Measurements from ENCODE around the gene SUN5. TPM values are rescaled to one million over a fixed set of nuclear protein-coding genes. Genes with fewer than 3 reads are reported as not detected.
"Not testable (repeated sequence)": the region's sequence is repeated elsewhere in the genome, so short reads cannot be mapped to it uniquely, and the experiment has no call there.

The SUN5 gene
- total RNA-seq, 1 donor from 2014 or later = not detected

- TF ChIP-seq CTCF (IDR thresholded peaks at IDR 0.05; ENCODE audit: unreplicated experiment) = no peak
- Mint-ChIP-seq H3K27ac (no peak overlapping the region), H3K36me3 (ENCODE audit: insufficient read depth) (no peaks in the 10 kb centered on the region), H3K27me3 (peaks cover 3% of the 10 kb centered on the region), H3K9me3 (ENCODE audit: low read depth) (no peaks in the 10 kb centered on the region), H3K4me1 (ENCODE audit: low read depth) (peaks cover 4% of the 10 kb centered on the region), H3K4me3 (ENCODE audit: low read depth) (no peak overlapping the region)
- DNase-seq (ENCODE audit: low spot score, unreplicated experiment) = no peak
Observed at GRCh38 chr20:32965581-32966373, 38.5 kb downstream of the SUN5 start.

- H3K4me3 Mint-ChIP-seq (ENCODE audit: low read depth) = no peak overlapping the region
- no peak overlapping the region for H3K27ac Mint-ChIP-seq
- H3K36me3 Mint-ChIP-seq (ENCODE audit: insufficient read depth) = no peaks in the 10 kb centered on the region
- TF ChIP-seq CTCF (IDR thresholded peaks at IDR 0.05; ENCODE audit: unreplicated experiment) = no peak
- H3K4me1 Mint-ChIP-seq (ENCODE audit: low read depth) = peaks cover 4% of the 10 kb centered on the region
- no peaks in the 10 kb centered on the region for H3K9me3 Mint-ChIP-seq (ENCODE audit: low read depth)
- no peak for DNase-seq (ENCODE audit: low spot score, unreplicated experiment)
- peaks cover 3% of the 10 kb centered on the region for H3K27me3 Mint-ChIP-seq
Observed at GRCh38 chr20:32965115-32965514, 39.1 kb downstream of the SUN5 start.

DNA sequence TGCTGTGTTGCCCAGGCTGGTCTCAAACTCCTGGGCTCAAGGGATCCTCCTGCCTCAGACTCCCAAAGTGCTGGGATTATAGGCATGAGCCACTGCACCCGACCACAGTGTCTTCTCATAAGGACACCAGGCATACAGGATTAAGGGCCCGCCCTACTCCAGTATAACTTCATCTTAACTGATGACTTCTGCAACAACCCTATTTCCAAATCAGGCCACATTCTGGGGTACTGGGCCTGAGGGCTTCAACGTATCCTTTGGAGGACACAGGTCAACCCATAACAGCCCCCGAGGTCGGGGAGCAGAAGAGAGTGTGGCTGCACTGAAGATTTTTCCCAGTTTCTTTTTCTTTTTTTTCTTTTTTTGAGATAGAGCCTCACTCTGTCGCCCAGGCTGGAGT is 39.7 kb downstream of the SUN5 start:
- Mint-ChIP-seq H3K4me3 (ENCODE audit: low read depth) (no peak overlapping the region), H3K36me3 (ENCODE audit: insufficient read depth) (no peaks in the 10 kb centered on the region), H3K27ac (no peak overlapping the region), H3K27me3 (peaks cover 3% of the 10 kb centered on the region), H3K4me1 (ENCODE audit: low read depth) (peaks cover 4% of the 10 kb centered on the region), H3K9me3 (ENCODE audit: low read depth) (no peaks in the 10 kb centered on the region)
- no peak for TF ChIP-seq CTCF (IDR thresholded peaks at IDR 0.05; ENCODE audit: unreplicated experiment)
- no peak for DNase-seq (ENCODE audit: low spot score, unreplicated experiment)

DNA sequence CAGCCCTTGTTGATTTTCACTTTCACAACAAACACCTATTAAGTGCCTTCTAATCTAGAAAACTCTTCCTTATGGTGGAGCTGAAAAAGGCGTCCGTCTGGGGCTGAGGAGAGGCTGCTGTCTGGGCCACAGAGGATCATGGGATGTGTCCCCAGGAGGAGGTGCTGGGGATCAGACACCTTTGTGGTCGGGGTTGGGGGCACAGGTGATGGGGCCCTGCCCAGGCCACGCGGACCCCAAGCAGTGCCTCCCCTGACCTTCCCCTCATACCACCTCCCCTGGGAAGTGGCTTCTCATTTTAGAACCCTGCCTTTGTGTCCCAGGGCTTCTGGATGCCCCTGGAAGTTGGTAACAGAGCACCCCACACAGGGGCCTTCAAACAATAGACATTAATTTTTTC is 41.1 kb downstream of the SUN5 start:
- no peak overlapping the region for H3K4me3 Mint-ChIP-seq (ENCODE audit: low read depth)
- H3K27me3 Mint-ChIP-seq = peaks cover 3% of the 10 kb centered on the region
- DNase-seq (ENCODE audit: low spot score, unreplicated experiment) = no peak
- no peaks in the 10 kb centered on the region for H3K9me3 Mint-ChIP-seq (ENCODE audit: low read depth)
- H3K4me1 Mint-ChIP-seq (ENCODE audit: low read depth) = peaks cover 4% of the 10 kb centered on the region
- H3K27ac Mint-ChIP-seq = no peak overlapping the region
- TF ChIP-seq CTCF (IDR thresholded peaks at IDR 0.05; ENCODE audit: unreplicated experiment) = no peak
- H3K36me3 Mint-ChIP-seq (ENCODE audit: insufficient read depth) = no peaks in the 10 kb centered on the region

DNA sequence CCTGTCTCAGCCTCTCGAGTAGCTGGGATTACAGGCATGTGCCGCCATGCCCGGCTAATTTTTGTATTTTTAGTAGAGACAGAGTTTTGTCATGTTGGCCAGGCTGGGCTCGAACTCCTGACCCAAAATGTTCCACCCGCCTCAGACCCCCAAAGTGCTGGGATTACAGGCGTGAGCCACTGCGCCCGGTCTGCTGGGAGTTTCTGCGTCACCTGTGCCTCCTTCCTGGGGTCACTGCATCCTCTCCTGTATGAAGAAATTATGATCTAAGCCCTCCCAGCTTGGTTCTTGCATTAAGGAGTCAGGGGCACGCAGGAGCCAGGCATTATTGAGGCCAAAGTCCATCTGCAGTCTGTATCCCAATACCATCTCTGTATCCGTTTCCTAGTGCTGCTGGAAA is 41.6 kb downstream of the SUN5 start:
- not testable (repeated sequence) for H3K27me3 Mint-ChIP-seq; H3K4me3 Mint-ChIP-seq (ENCODE audit: low read depth); H3K4me1 Mint-ChIP-seq (ENCODE audit: low read depth); H3K36me3 Mint-ChIP-seq (ENCODE audit: insufficient read depth); DNase-seq (ENCODE audit: low spot score, unreplicated experiment); H3K9me3 Mint-ChIP-seq (ENCODE audit: low read depth)
- peak overlapping the region; percentile 14 for H3K27ac Mint-ChIP-seq

DNA sequence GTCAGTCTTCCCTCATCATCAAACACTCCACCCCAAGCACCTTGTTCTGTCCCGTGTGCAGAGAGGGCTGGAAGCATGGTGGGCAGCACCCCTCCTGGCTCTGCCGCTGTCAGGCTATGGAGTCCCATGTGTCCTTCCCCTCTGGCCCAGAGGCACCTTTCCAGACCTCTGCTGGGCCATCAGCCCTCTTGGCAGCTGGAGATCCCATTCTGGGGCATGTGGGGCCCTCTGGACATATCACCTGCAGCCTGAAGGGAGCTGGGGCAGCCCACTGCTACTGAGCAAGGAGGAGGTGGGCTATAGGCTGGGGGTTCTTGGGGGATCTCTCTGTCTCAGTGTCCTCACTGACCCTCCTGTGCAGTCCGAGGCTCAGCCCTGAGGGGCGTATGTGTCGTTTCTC is 42.2 kb downstream of the SUN5 start:
- no peak for DNase-seq (ENCODE audit: low spot score, unreplicated experiment)
- Mint-ChIP-seq H3K4me1 (ENCODE audit: low read depth) (peaks cover 4% of the 10 kb centered on the region), H3K27ac (no peak overlapping the region), H3K9me3 (ENCODE audit: low read depth) (peaks cover 8% of the 10 kb centered on the region), H3K27me3 (no peaks in the 10 kb centered on the region), H3K36me3 (ENCODE audit: insufficient read depth) (peaks cover 3% of the 10 kb centered on the region), H3K4me3 (ENCODE audit: low read depth) (no peak overlapping the region)
- TF ChIP-seq CTCF (IDR thresholded peaks at IDR 0.05; ENCODE audit: unreplicated experiment) = no peak
